Tibial artery (tissue), 4 donors: ENCODE measurements around the gene SLC6A19.

Source experiments
- DNase-seq, 2 donors: peaks; one replicate each; pipeline ENCODE4 v3.0.0-alpha.2; 2019
- H3K27ac ChIP-seq, 2 donors: fragments of 200-600 bp; sonication (generic) in 1 of 2; 1 replicate in 1 of 2; 2 replicates in 1 of 2; pipeline ENCODE4 v1.5.1; 2018 to 2019; ENCODE audit warnings: mild to moderate bottlenecking in 1 of 2
- H3K27me3 ChIP-seq, 2 donors: fragments of 200-600 bp; sonication (generic) in 1 of 2; one replicate each; pipeline versions ENCODE4 v1.5.1 to v1.6.0; 2016 to 2019
- H3K36me3 ChIP-seq, 3 donors: fragments of 200-600 bp; sonication (generic) in 2 of 3; one replicate each; pipeline ENCODE4 v1.5.1; 2016 to 2019; ENCODE audit warnings: mild to moderate bottlenecking in 2 of 3
- H3K4me1 ChIP-seq, 4 donors: fragments of 200-600 bp; sonication (generic) in 2 of 4; 1 replicate in 3 of 4; 2 replicates in 1 of 4; pipeline ENCODE4 v1.5.1; 2016 to 2019
- H3K4me3 ChIP-seq, 2 donors: fragments of 200-600 bp; sonication (generic) in 1 of 2; 1 replicate in 1 of 2; 2 replicates in 1 of 2; pipeline ENCODE4 v1.5.1; 2018 to 2019; ENCODE audit warnings: mild to moderate bottlenecking in 2 of 2
- H3K9me3 ChIP-seq, 3 donors: fragments of 200-600 bp; sonication (generic) in 1 of 3; one replicate each; pipeline ENCODE4 v1.5.1; 2016 to 2019
- CTCF ChIP-seq, 2 experiments: fragments of 200-600 bp in 1 of 2; fragments of 450-650 bp in 1 of 2; IDR thresholded peaks; one replicate each; pipeline ENCODE4 v1.5.1; 2017 to 2019; ENCODE audit warnings: antibody characterized with exemption in 2 of 2, mild to moderate bottlenecking in 1 of 2, moderate library complexity in 1 of 2
- intact Hi-C: fragments of 100-400 bp; cut with DNase I; formaldehyde crosslinking; loops from one replicate; pipeline ENCODE4 v1.15.0; 2023; ENCODE audit warnings: low total_unique reads

The SLC6A19 gene

DNA sequence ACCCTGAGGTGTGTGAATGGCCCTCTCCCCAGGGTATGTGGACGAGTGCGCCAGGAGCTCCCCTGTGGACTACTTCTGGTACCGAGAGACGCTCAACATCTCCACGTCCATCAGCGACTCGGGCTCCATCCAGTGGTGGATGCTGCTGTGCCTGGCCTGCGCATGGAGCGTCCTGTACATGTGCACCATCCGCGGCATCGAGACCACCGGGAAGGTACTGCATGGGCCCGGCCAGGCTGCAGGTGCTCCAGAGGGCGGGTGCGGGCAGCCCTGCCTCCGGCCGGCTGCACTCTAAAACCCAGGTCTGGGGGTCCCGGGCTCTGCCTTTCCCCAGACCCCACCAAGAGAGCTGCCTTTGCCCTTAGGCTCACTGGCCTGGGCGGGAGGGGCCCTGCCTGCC lies 10.9 kb downstream of the SLC6A19 start:
- TF ChIP-seq CTCF (IDR thresholded peaks at IDR 0.05): no peak
- Histone ChIP-seq H3K9me3 (no peaks in the 10 kb centered on the region), H3K4me1 (no peaks in the 10 kb centered on the region), H3K4me3 (no peak overlapping the region), H3K27me3 (peaks cover 0 to 28% of the 10 kb centered on the region in 2 donors), H3K36me3 (no peaks in the 10 kb centered on the region), H3K27ac (no peak overlapping the region)
- intact Hi-C loops: no loop called here
- DNase-seq: no peak

DNA sequence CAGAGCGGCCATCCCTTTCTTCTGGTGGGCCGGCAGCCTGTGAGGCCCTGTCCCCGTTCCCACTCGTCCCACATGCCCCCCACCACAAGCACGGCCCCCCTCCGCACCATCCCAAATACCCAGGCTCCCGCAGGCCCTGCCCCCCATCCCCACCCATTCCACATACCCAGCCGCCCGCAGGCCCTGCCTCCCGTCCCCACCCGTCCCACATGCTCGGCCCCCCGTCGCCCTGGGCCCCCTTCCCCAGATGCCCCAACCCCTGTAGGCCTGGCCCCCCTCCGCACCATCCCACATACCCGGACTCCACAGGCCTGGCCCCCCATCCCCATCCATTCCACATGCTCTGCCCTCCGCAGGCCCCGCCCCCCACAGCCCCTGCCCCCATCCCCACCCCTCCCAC lies 11.5 kb downstream of the SLC6A19 start:
- no peak for TF ChIP-seq CTCF (IDR thresholded peaks at IDR 0.05)
- no peaks in the 10 kb centered on the region for H3K4me1 ChIP-seq
- no peak for DNase-seq
- no peak overlapping the region for H3K27ac ChIP-seq
- intact Hi-C loops: no loop called here
- no peak overlapping the region for H3K4me3 ChIP-seq
- peaks cover 0 to 27% of the 10 kb centered on the region in 2 donors for H3K27me3 ChIP-seq
- H3K36me3 ChIP-seq: no peaks in the 10 kb centered on the region
- H3K9me3 ChIP-seq: no peaks in the 10 kb centered on the region

DNA sequence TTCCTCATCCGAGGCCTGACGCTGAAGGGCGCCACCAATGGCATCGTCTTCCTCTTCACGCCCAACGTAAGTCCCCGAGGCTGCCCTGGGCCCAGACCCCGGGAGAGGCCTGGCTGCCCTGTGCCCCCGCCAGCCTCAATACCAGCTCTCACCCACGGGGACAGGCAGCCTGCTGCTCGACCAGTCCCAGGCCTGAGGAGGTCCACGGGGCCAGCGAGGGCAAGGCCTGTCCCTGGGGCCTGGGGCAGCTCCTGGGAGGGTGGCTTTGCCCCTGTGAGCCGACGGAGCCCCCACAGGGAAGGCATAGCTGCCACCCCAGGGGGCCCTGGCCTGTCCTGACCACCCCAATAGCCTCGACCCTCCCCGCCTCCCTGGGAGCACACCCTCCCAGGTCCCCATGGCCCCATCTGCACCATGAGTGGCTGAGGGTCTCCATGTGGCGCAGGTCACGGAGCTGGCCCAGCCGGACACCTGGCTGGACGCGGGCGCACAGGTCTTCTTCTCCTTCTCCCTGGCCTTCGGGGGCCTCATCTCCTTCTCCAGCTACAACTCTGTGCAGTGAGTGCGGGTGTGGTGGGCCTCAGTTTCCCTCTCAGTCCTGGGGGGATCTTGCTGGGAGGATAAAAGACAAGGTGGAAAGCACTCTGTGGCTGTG lies 12.2 kb downstream of the SLC6A19 start:
- peaks cover 0 to 20% of the 10 kb centered on the region in 2 donors for H3K27me3 ChIP-seq
- H3K9me3 ChIP-seq: no peaks in the 10 kb centered on the region
- no peak for DNase-seq
- H3K4me3 ChIP-seq: no peak overlapping the region
- intact Hi-C loops: no loop called here
- H3K27ac ChIP-seq: no peak overlapping the region
- H3K36me3 ChIP-seq: no peaks in the 10 kb centered on the region
- no peaks in the 10 kb centered on the region for H3K4me1 ChIP-seq
- no peak for TF ChIP-seq CTCF (IDR thresholded peaks at IDR 0.05)

GRCh38 chr5:1214163-1214935 lies 13.0 kb downstream of the SLC6A19 start:
- no peaks in the 10 kb centered on the region for H3K4me1 ChIP-seq
- intact Hi-C loops: no loop called here
- TF ChIP-seq CTCF (IDR thresholded peaks at IDR 0.05): no peak

GRCh38 chr5:1214936-1215220 lies 13.5 kb downstream of the SLC6A19 start:
- no peak for TF ChIP-seq CTCF (IDR thresholded peaks at IDR 0.05)
- Histone ChIP-seq H3K9me3 (no peaks in the 10 kb centered on the region), H3K36me3 (no peaks in the 10 kb centered on the region), H3K27ac (no peak overlapping the region), H3K4me3 (no peak overlapping the region), H3K27me3 (peaks cover 0 to 22% of the 10 kb centered on the region in 2 donors), H3K4me1 (no peaks in the 10 kb centered on the region)
- intact Hi-C loops: loop anchor here (5.0 kb wide), 1 partner anchor 648 kb away; no protein-coding TSS in a partner anchor
- no peak for DNase-seq

More at GRCh38 chr5:1214163-1214935, 13.0 kb downstream of the SLC6A19 start:
- Histone ChIP-seq H3K27me3 (peaks cover 0 to 21% of the 10 kb centered on the region in 2 donors), H3K9me3 (no peaks in the 10 kb centered on the region), H3K36me3 (no peaks in the 10 kb centered on the region), H3K27ac (no peak overlapping the region), H3K4me3 (no peak overlapping the region)
- DNase-seq: no peak
